ENCODE data around the gene MAP3K1. TPM values are rescaled to one million over a fixed set of nuclear protein-coding genes. Genes with fewer than 3 reads are reported as not detected.

The MAP3K1 gene
- total RNA-seq, 6 donors from 2014 or later, result 10.9 to 29.2 (median 23.3) TPM

GRCh38 chr5:56876327-56876726 is 61.0 kb downstream of the MAP3K1 start:
- ATAC-seq (ENCODE audit: low FRiP score in 2 of 2), result no peak
- Histone ChIP-seq H3K27me3 (no peaks in the 10 kb centered on the region), H3K9me3 (no peaks in the 10 kb centered on the region), H3K4me1 (no peaks in the 10 kb centered on the region), H3K36me3 (peaks cover 0 to 93% (median 20%) of the 10 kb centered on the region in 4 donors), H3K4me3 (no peak overlapping the region), H3K27ac (no peak overlapping the region)
- no peak for DNase-seq
- 60 to 73% methylated on average over 3 of the region's 3 CpGs for WGBS, 2 donors
- no peak for TF ChIP-seq EP300 (IDR thresholded peaks at IDR 0.05)
- TF ChIP-seq POLR2AphosphoS5 (IDR thresholded peaks at IDR 0.05), result no peak
- TF ChIP-seq POLR2A (IDR thresholded peaks at IDR 0.05), result no peak
- TF ChIP-seq CTCF (IDR thresholded peaks at IDR 0.05), result no peak

- TF ChIP-seq EP300 (IDR thresholded peaks at IDR 0.05) (no peak), POLR2AphosphoS5 (IDR thresholded peaks at IDR 0.05) (no peak), CTCF (IDR thresholded peaks at IDR 0.05) (no peak), POLR2A (IDR thresholded peaks at IDR 0.05) (no peak)
- no peaks in the 10 kb centered on the region for H3K9me3 ChIP-seq
- H3K4me3 ChIP-seq, result no peak overlapping the region
- H3K36me3 ChIP-seq, result peaks cover 14 to 94% (median 32%) of the 10 kb centered on the region in 4 donors
- no peak for DNase-seq
- H3K27ac ChIP-seq, result no peak overlapping the region
- H3K4me1 ChIP-seq, result no peaks in the 10 kb centered on the region
- no peaks in the 10 kb centered on the region for H3K27me3 ChIP-seq
- WGBS, 2 donors, result 96 to 100% methylated on average over 5 of the region's 5 CpGs
- no peak for ATAC-seq (ENCODE audit: low FRiP score in 2 of 2)
Measured at GRCh38 chr5:56881571-56881970, 66.2 kb downstream of the MAP3K1 start.

GRCh38 chr5:56893251-56893951 is 78.1 kb downstream of the MAP3K1 start:
- TF ChIP-seq POLR2A (IDR thresholded peaks at IDR 0.05) (no peak), EP300 (IDR thresholded peaks at IDR 0.05) (no peak), CTCF (IDR thresholded peaks at IDR 0.05) (no peak), POLR2AphosphoS5 (IDR thresholded peaks at IDR 0.05) (no peak)
- Histone ChIP-seq H3K4me3 (no peak overlapping the region), H3K27me3 (no peaks in the 10 kb centered on the region), H3K27ac (no peak overlapping the region), H3K9me3 (no peaks in the 10 kb centered on the region), H3K36me3 (peaks cover 10 to 60% (median 17%) of the 10 kb centered on the region in 4 donors), H3K4me1 (no peaks in the 10 kb centered on the region)
- 91 to 95% methylated on average over 5 of the region's 5 CpGs for WGBS, 2 donors
- DNase-seq, result no peak
- no peak for ATAC-seq (ENCODE audit: low FRiP score in 2 of 2)

GRCh38 chr5:56896763-56897162 is 81.4 kb downstream of the MAP3K1 start:
- H3K9me3 ChIP-seq, result no peaks in the 10 kb centered on the region
- ATAC-seq (ENCODE audit: low FRiP score in 2 of 2) (no peak), DNase-seq (no peak)
- H3K4me1 ChIP-seq, result peaks cover 0 to 5% (median 0%) of the 10 kb centered on the region in 4 donors
- H3K36me3 ChIP-seq, result peaks cover 7 to 30% (median 10%) of the 10 kb centered on the region in 4 donors
- TF ChIP-seq CTCF (IDR thresholded peaks at IDR 0.05) (no peak), POLR2AphosphoS5 (IDR thresholded peaks at IDR 0.05) (no peak), EP300 (IDR thresholded peaks at IDR 0.05) (no peak), POLR2A (IDR thresholded peaks at IDR 0.05) (no peak)
- H3K27me3 ChIP-seq, result no peaks in the 10 kb centered on the region
- H3K4me3 ChIP-seq, result no peak overlapping the region
- 97 to 99% methylated on average over 4 of the region's 4 CpGs for WGBS, 2 donors
- H3K27ac ChIP-seq, result no peak overlapping the region

GRCh38 chr5:56898213-56898612 is 82.9 kb downstream of the MAP3K1 start:
- no peak for TF ChIP-seq POLR2A (IDR thresholded peaks at IDR 0.05)
- TF ChIP-seq POLR2AphosphoS5 (IDR thresholded peaks at IDR 0.05), result no peak
- no peak for TF ChIP-seq CTCF (IDR thresholded peaks at IDR 0.05)
- TF ChIP-seq EP300 (IDR thresholded peaks at IDR 0.05), result no peak
- no peak overlapping the region for H3K4me3 ChIP-seq
- H3K36me3 ChIP-seq, result peaks cover 5 to 22% (median 9%) of the 10 kb centered on the region in 4 donors
- H3K27ac ChIP-seq, result no peak overlapping the region
- H3K9me3 ChIP-seq, result no peaks in the 10 kb centered on the region
- H3K27me3 ChIP-seq, result no peaks in the 10 kb centered on the region
- H3K4me1 ChIP-seq, result peaks cover 0 to 5% (median 0%) of the 10 kb centered on the region in 4 donors
- DNase-seq (no peak), ATAC-seq (ENCODE audit: low FRiP score in 2 of 2) (no peak)
- WGBS, 2 donors, result 93 to 95% methylated on average over 4 of the region's 4 CpGs

All from upper lobe of left lung (tissue), 6 donors.